Esophagus muscularis mucosa (tissue), 4 donors: ENCODE data around the gene AKR1C2.

Experiments
- EP300 ChIP-seq: sonication (generic); formaldehyde crosslinking; IDR thresholded peaks from one replicate; pipeline ENCODE4 v1.6.1; 2017; ENCODE audit warnings: antibody characterized with exemption
- POLR2A ChIP-seq: fragments of 450-650 bp; IDR thresholded peaks from one replicate; pipeline ENCODE4 v1.6.1; 2017; ENCODE audit warnings: antibody characterized with exemption, moderate library complexity, mild to moderate bottlenecking, low read depth
- POLR2AphosphoS5 ChIP-seq, 2 donors: sonication (generic); formaldehyde crosslinking; IDR thresholded peaks; one replicate each; pipeline ENCODE4 v1.6.1; 2017; ENCODE audit warnings: antibody characterized with exemption in 2 of 2
- TF ChIP-seq, protein P1 (sequence below), 3 experiments: fragments of 200-600 bp in 2 of 3; fragments of 450-650 bp in 1 of 3; sonication (generic) in 2 of 3; IDR thresholded peaks; one replicate each; pipeline ENCODE4 v1.5.1; 2017 to 2019; ENCODE audit warnings: antibody characterized with exemption in 3 of 3, mild to moderate bottlenecking in 2 of 3, moderate library complexity in 1 of 3

DNA sequence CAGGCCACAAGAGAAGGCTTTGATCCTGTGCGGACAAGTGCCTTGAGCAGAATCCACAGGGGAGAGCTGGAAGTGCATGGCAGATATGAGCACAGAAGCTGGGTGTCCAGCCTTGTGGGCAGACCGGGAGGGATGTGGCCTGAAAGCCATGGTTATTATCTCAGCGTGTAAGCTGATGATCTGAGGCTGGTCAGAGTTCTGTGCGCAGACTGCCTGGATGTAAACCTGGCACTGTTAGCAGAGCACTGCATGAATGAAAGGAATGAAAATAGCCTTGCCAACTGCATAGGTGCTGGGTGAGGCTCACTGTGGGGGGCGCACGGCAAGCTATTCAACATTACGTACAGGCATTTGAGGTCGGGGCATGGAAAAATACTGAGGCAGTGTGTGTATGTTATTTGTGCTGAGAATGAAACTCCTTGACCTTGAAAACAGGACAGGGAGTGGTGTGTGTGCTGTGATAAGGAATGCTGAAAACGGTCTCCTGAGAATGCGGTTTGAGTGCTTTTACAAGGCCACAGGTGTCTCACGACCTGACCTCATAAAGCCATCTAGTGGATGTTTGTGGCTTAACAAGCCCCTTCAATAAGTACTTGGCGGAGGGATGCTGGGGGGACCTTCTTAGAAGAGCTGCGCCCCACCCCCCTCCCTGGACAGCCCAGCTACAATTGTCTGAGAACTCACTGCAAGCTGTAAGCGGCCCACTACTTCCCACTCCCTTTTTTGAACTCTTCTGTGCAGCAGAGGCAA, 21.8 kb downstream of the AKR1C2 start:
- TF ChIP-seq, protein P1, sequence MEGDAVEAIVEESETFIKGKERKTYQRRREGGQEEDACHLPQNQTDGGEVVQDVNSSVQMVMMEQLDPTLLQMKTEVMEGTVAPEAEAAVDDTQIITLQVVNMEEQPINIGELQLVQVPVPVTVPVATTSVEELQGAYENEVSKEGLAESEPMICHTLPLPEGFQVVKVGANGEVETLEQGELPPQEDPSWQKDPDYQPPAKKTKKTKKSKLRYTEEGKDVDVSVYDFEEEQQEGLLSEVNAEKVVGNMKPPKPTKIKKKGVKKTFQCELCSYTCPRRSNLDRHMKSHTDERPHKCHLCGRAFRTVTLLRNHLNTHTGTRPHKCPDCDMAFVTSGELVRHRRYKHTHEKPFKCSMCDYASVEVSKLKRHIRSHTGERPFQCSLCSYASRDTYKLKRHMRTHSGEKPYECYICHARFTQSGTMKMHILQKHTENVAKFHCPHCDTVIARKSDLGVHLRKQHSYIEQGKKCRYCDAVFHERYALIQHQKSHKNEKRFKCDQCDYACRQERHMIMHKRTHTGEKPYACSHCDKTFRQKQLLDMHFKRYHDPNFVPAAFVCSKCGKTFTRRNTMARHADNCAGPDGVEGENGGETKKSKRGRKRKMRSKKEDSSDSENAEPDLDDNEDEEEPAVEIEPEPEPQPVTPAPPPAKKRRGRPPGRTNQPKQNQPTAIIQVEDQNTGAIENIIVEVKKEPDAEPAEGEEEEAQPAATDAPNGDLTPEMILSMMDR (IDR thresholded peaks at IDR 0.05): peak; percentile 37 to 55 (median 55)
- TF ChIP-seq POLR2AphosphoS5 (IDR thresholded peaks at IDR 0.05): no peak
- no peak for TF ChIP-seq POLR2A
- no peak for TF ChIP-seq EP300
